ENCODE data around the gene TANC1.

The TANC1 gene

GRCh38 chr2:159072795-159073194 lies 104.4 kb downstream of the TANC1 start:
- TF ChIP-seq CTCF (IDR thresholded peaks at IDR 0.05; ENCODE audit: low read depth, low read length, missing control alignments): no peak
- no peak overlapping the region for H3K4me3 ChIP-seq (ENCODE audit: low read depth, low read length)
- DNase-seq (ENCODE audit: low read depth): no peak

- H3K4me3 ChIP-seq (ENCODE audit: low read depth, low read length): no peak overlapping the region
- TF ChIP-seq CTCF (IDR thresholded peaks at IDR 0.05; ENCODE audit: low read depth, low read length, missing control alignments): no peak
- DNase-seq (ENCODE audit: low read depth): no peak
These were observed 104.8 kb downstream of the TANC1 start for GRCh38 chr2:159073256-159073655.

- DNase-seq (ENCODE audit: low read depth): no peak
- H3K4me3 ChIP-seq (ENCODE audit: low read depth, low read length): no peak overlapping the region
- no peak for TF ChIP-seq CTCF (IDR thresholded peaks at IDR 0.05; ENCODE audit: low read depth, low read length, missing control alignments)
These were observed 106.2 kb downstream of the TANC1 start for GRCh38 chr2:159074605-159075004.

- no peak for TF ChIP-seq CTCF (IDR thresholded peaks at IDR 0.05; ENCODE audit: low read depth, low read length, missing control alignments)
- DNase-seq (ENCODE audit: low read depth): no peak
- H3K4me3 ChIP-seq (ENCODE audit: low read depth, low read length): no peak overlapping the region
These were observed 107.3 kb downstream of the TANC1 start for GRCh38 chr2:159075727-159076126.

GRCh38 chr2:159076241-159076640 lies 107.8 kb downstream of the TANC1 start:
- no peak for DNase-seq (ENCODE audit: low read depth)
- no peak for TF ChIP-seq CTCF (IDR thresholded peaks at IDR 0.05; ENCODE audit: low read depth, low read length, missing control alignments)
- H3K4me3 ChIP-seq (ENCODE audit: low read depth, low read length): no peak overlapping the region

GRCh38 chr2:159077869-159078268 lies 109.4 kb downstream of the TANC1 start:
- no peak overlapping the region for H3K4me3 ChIP-seq (ENCODE audit: low read depth, low read length)
- TF ChIP-seq CTCF (IDR thresholded peaks at IDR 0.05; ENCODE audit: low read depth, low read length, missing control alignments): no peak
- DNase-seq (ENCODE audit: low read depth): no peak

- no peak for DNase-seq (ENCODE audit: low read depth)
- TF ChIP-seq CTCF (IDR thresholded peaks at IDR 0.05; ENCODE audit: low read depth, low read length, missing control alignments): no peak
These were observed 110.0 kb downstream of the TANC1 start for GRCh38 chr2:159078443-159078842.

More at GRCh38 chr2:159078443-159078842, 110.0 kb downstream of the TANC1 start:
- no peak overlapping the region for H3K4me3 ChIP-seq (ENCODE audit: low read depth, low read length)

Data from GM12864 (cell line).